Sigmoid colon (tissue), 7 donors: ENCODE measurements around the gene OR1G1. TPM values are rescaled to one million over a fixed set of nuclear protein-coding genes. Genes with fewer than 3 reads are reported as not detected.
"Not testable (repeated sequence)": the region's sequence is repeated elsewhere in the genome, so short reads cannot be mapped to it uniquely, and the experiment has no call there.

ENCODE experiments used
- DNase-seq: peaks from one replicate; pipeline ENCODE4 v3.0.0-alpha.2; 2019
- H3K27ac ChIP-seq, 4 donors: fragments of 200-600 bp; sonication (generic); one replicate each; pipeline ENCODE4 v1.5.1; 2016 to 2019; ENCODE audit warnings: mild to moderate bottlenecking in 1 of 4
- H3K27me3 ChIP-seq, 3 donors: fragments of 200-600 bp; sonication (generic); one replicate each; pipeline ENCODE4 v1.5.1; 2019; ENCODE audit warnings: mild to moderate bottlenecking in 1 of 3
- H3K36me3 ChIP-seq, 4 donors: fragments of 200-600 bp; sonication (generic); one replicate each; pipeline ENCODE4 v1.5.1; 2016 to 2019
- H3K4me1 ChIP-seq, 4 donors: fragments of 200-600 bp; sonication (generic); one replicate each; pipeline ENCODE4 v1.5.1; 2017 to 2019
- H3K4me3 ChIP-seq, 4 donors: fragments of 200-600 bp; sonication (generic); one replicate each; pipeline ENCODE4 v1.5.1; 2017 to 2019; ENCODE audit warnings: mild to moderate bottlenecking in 2 of 4, moderate library complexity in 1 of 4
- H3K9me3 ChIP-seq, 4 donors: fragments of 200-600 bp in 3 of 4; sonication (generic) in 3 of 4; one replicate each; pipeline versions ENCODE4 v1.5.1 to v1.6.1; 2013 to 2019
- CTCF ChIP-seq, 4 experiments: fragments of 450-650 bp in 3 of 4; fragments of 200-600 bp in 1 of 4; IDR thresholded peaks; one replicate each; pipeline ENCODE4 v1.5.1; 2016 to 2019; ENCODE audit warnings: antibody characterized with exemption in 4 of 4, mild to moderate bottlenecking in 3 of 4, moderate library complexity in 2 of 4
- EP300 ChIP-seq, 4 donors: sonication (generic); formaldehyde crosslinking; IDR thresholded peaks; one replicate each; pipeline ENCODE4 v1.6.1; 2017; ENCODE audit warnings: antibody characterized with exemption in 4 of 4
- POLR2A ChIP-seq, 2 donors: fragments of 450-650 bp; IDR thresholded peaks; one replicate each; pipeline ENCODE4 v1.6.1; 2016; ENCODE audit warnings: antibody characterized with exemption in 2 of 2, mild to moderate bottlenecking in 2 of 2, moderate library complexity in 2 of 2
- POLR2AphosphoS5 ChIP-seq, 4 donors: sonication (generic); formaldehyde crosslinking; IDR thresholded peaks; one replicate each; pipeline ENCODE4 v1.6.1; 2017; ENCODE audit warnings: antibody characterized with exemption in 4 of 4
- WGBS, 2 donors: extraction: QIAGEN DNeasy Blood & Tissue Kit; methylation state at CpG; one replicate each; pipeline ENCODE4 v1.1.7; 2013; 5-methylcytosine and 5-hydroxymethylcytosine counted together
- intact Hi-C: fragments of 100-400 bp; cut with DNase I; formaldehyde crosslinking; loops from one replicate; pipeline ENCODE4 v1.15.1; 2023
- polyA plus RNA-seq, 3 donors: library from polyadenylated mRNA; stranded (reverse); fragments of 200-250 nt; gene quantifications; one replicate each; pipeline ENCODE4 v1.2.3, GENCODE V29; 2013
- total RNA-seq, 4 donors: library from RNA; depleted of rRNA; stranded (reverse); fragments of >200 nt; gene quantifications; one replicate each; pipeline ENCODE4 v1.1.0, GENCODE V29; 2016
- donor health status: healthy with polysubstance abuse.
- donor health status: Bipolar disorder and iron deficiency.
- donor health status: healthy.

The OR1G1 gene
- total RNA-seq = not detected
- not detected for polyA plus RNA-seq

- H3K4me1 ChIP-seq = no peaks in the 10 kb centered on the region
- H3K4me3 ChIP-seq = no peak within 1 kb of the TSS
- no peak within 1 kb of the TSS for H3K27ac ChIP-seq
- no peak for DNase-seq
- TF ChIP-seq EP300 (IDR thresholded peaks at IDR 0.05) (no peak), POLR2A (IDR thresholded peaks at IDR 0.05) (no peak), POLR2AphosphoS5 (IDR thresholded peaks at IDR 0.05) (no peak), CTCF (IDR thresholded peaks at IDR 0.05) (no peak)
- H3K27me3 ChIP-seq = no peaks in the 10 kb centered on the region
- no peaks in the 10 kb centered on the region for H3K36me3 ChIP-seq
- intact Hi-C loops = no loop called here
- H3K9me3 ChIP-seq = no peaks in the 10 kb centered on the region
- 79 to 80% methylated on average over 2 of the region's 2 CpGs for WGBS, 2 donors
Observed at GRCh38 chr17:3127451-3127850, at the start of gene OR1G1. Gene OR1G1 (minus strand): TSS chr17:3127551. CDS start chr17:3127551, 0 bp downstream.

- intact Hi-C loops = no loop called here
- TF ChIP-seq POLR2A (IDR thresholded peaks at IDR 0.05) (no peak), POLR2AphosphoS5 (IDR thresholded peaks at IDR 0.05) (no peak), EP300 (IDR thresholded peaks at IDR 0.05) (no peak), CTCF (IDR thresholded peaks at IDR 0.05) (no peak)
- no peak overlapping the region for H3K27ac ChIP-seq
- 44 to 50% methylated on average over 5 of the region's 5 CpGs for WGBS, 2 donors
- DNase-seq = no peak
- H3K9me3 ChIP-seq = peaks cover 0 to 9% (median 2%) of the 10 kb centered on the region in 4 donors
- no peak overlapping the region for H3K4me3 ChIP-seq
- no peaks in the 10 kb centered on the region for H3K36me3 ChIP-seq
- H3K27me3 ChIP-seq = no peaks in the 10 kb centered on the region
- H3K4me1 ChIP-seq = no peaks in the 10 kb centered on the region
Observed at GRCh38 chr17:3167574-3167973, 40.2 kb upstream of the OR1G1 start.

- no peak overlapping the region for H3K27ac ChIP-seq
- H3K4me3 ChIP-seq = no peak overlapping the region
- no peaks in the 10 kb centered on the region for H3K9me3 ChIP-seq
- no peaks in the 10 kb centered on the region for H3K4me1 ChIP-seq
- H3K36me3 ChIP-seq = no peaks in the 10 kb centered on the region
- peaks cover 0 to 7% (median 0%) of the 10 kb centered on the region in 3 donors for H3K27me3 ChIP-seq
- 58 to 83% methylated on average over 1 of the region's 1 CpG for WGBS, 2 donors
- DNase-seq = no peak
- no peak for TF ChIP-seq POLR2AphosphoS5 (IDR thresholded peaks at IDR 0.05)
- TF ChIP-seq EP300 (IDR thresholded peaks at IDR 0.05) = no peak
- TF ChIP-seq CTCF (IDR thresholded peaks at IDR 0.05) = no peak
- no peak for TF ChIP-seq POLR2A (IDR thresholded peaks at IDR 0.05)
- intact Hi-C loops = no loop called here
Observed at GRCh38 chr17:3157218-3157617, 29.9 kb upstream of the OR1G1 start.

GRCh38 chr17:3137494-3137893 lies 10.1 kb upstream of the OR1G1 start:
- H3K27ac ChIP-seq, intact Hi-C loops, H3K27me3 ChIP-seq, H3K4me1 ChIP-seq, H3K36me3 ChIP-seq, DNase-seq, H3K4me3 ChIP-seq, H3K9me3 ChIP-seq: not testable (repeated sequence)
- WGBS, 2 donors = 79 to 85% methylated on average over 2 of the region's 3 CpGs

GRCh38 chr17:3104322-3104721 lies 23.0 kb downstream of the OR1G1 start, which contains the start of gene OR1D2:
Gene OR1D2 (minus strand): TSS chr17:3104422. CDS start chr17:3092996, 11,426 bp downstream.
- no peaks in the 10 kb centered on the region for H3K27me3 ChIP-seq
- H3K4me3 ChIP-seq = no peak within 1 kb of the TSS
- no peaks in the 10 kb centered on the region for H3K36me3 ChIP-seq
- H3K9me3 ChIP-seq = peaks cover 0 to 4% (median 4%) of the 10 kb centered on the region in 4 donors
- 73 to 74% methylated on average over 3 of the region's 3 CpGs for WGBS, 2 donors
- no peak for DNase-seq
- TF ChIP-seq EP300 (IDR thresholded peaks at IDR 0.05) (no peak), POLR2AphosphoS5 (IDR thresholded peaks at IDR 0.05) (no peak), CTCF (IDR thresholded peaks at IDR 0.05) (no peak)
- intact Hi-C loops = no loop called here
- no peaks in the 10 kb centered on the region for H3K4me1 ChIP-seq
- no peak within 1 kb of the TSS for H3K27ac ChIP-seq

Other genes with a start within 250 kb of the OR1G1 start
- not detected for gene OR1D5, start 63.9 kb downstream of the OR1G1 start, total RNA-seq
- gene OR1D5, start 63.9 kb downstream of the OR1G1 start, polyA plus RNA-seq = not detected
- not detected for gene OR1D2, start 23.1 kb downstream of the OR1G1 start, total RNA-seq
- gene OR1D2, start 23.1 kb downstream of the OR1G1 start, polyA plus RNA-seq = not detected
- not detected for gene OR1A2, start 70.0 kb upstream of the OR1G1 start, total RNA-seq
- gene OR1A2, start 70.0 kb upstream of the OR1G1 start, polyA plus RNA-seq = not detected
- not detected for gene OR1A1, start 80.1 kb upstream of the OR1G1 start, total RNA-seq
- not detected for gene OR1A1, start 80.1 kb upstream of the OR1G1 start, polyA plus RNA-seq
- not detected for gene OR3A1, start 170.8 kb upstream of the OR1G1 start, total RNA-seq
- gene OR3A1, start 170.8 kb upstream of the OR1G1 start, polyA plus RNA-seq = not detected